Heart left ventricle (tissue), 16 donors: ENCODE measurements around the gene ERBB4. TPM values are rescaled to one million over a fixed set of nuclear protein-coding genes. Genes with fewer than 3 reads are reported as not detected.

Experiments used
- ATAC-seq, 4 donors: fragments of 200-7000 bp; cut with Tn5 transposase; one replicate each; pipeline ENCODE4 v1.9.1; 2020 to 2022; ENCODE audit warnings: moderate library complexity in 4 of 4, mild to moderate bottlenecking in 3 of 4, moderate number of reproducible peaks in 1 of 4
- DNase-seq, 5 donors: peaks; one replicate each; pipeline ENCODE4 v3.0.0-alpha.2; 2020
- H3K27ac ChIP-seq, 12 donors: fragments of 200-600 bp; sonication (generic) in 4 of 12; one replicate each; pipeline versions ENCODE4 v1.5.0 to v1.8.0; 2016 to 2022; ENCODE audit warnings: mild to moderate bottlenecking in 2 of 12
- H3K27me3 ChIP-seq, 9 donors: fragments of 200-600 bp; sonication (generic) in 2 of 9; one replicate each; pipeline versions ENCODE4 v1.5.1 to v1.8.0; 2016 to 2022; ENCODE audit warnings: mild to moderate bottlenecking in 3 of 9
- H3K36me3 ChIP-seq, 9 donors: fragments of 200-600 bp; sonication (generic) in 2 of 9; one replicate each; pipeline versions ENCODE4 v1.5.0 to v1.8.0; 2018 to 2022; ENCODE audit warnings: mild to moderate bottlenecking in 2 of 9
- H3K4me1 ChIP-seq, 12 donors: fragments of 200-600 bp; sonication (generic) in 4 of 12; one replicate each; pipeline versions ENCODE4 v1.5.0 to v1.8.0; 2016 to 2022; ENCODE audit warnings: mild to moderate bottlenecking in 3 of 12
- H3K4me3 ChIP-seq, 12 donors: fragments of 200-600 bp; sonication (generic) in 4 of 12; one replicate each; pipeline versions ENCODE4 v1.5.0 to v1.8.0; 2017 to 2022; ENCODE audit warnings: mild to moderate bottlenecking in 9 of 12, moderate library complexity in 4 of 12
- H3K9me3 ChIP-seq, 12 donors: fragments of 200-600 bp; sonication (generic) in 4 of 12; one replicate each; pipeline versions ENCODE4 v1.5.0 to v1.8.0; 2016 to 2022; ENCODE audit warnings: mild to moderate bottlenecking in 1 of 12
- CTCF ChIP-seq, 12 donors: fragments of 200-600 bp; sonication (generic) in 4 of 12; IDR thresholded peaks; one replicate each; pipeline versions ENCODE4 v1.5.0 to v1.8.0; 2018 to 2022; ENCODE audit warnings: antibody characterized with exemption in 12 of 12, mild to moderate bottlenecking in 5 of 12
- POLR2A ChIP-seq, 2 donors: fragments of 450-650 bp; IDR thresholded peaks; one replicate each; pipeline ENCODE4 v1.6.1; 2017; ENCODE audit warnings: antibody characterized with exemption in 2 of 2, mild to moderate bottlenecking in 2 of 2, moderate library complexity in 2 of 2
- WGBS, 4 donors: extraction: QIAGEN DNeasy Blood & Tissue Kit in 2 of 4; methylation state at CpG; one replicate each; pipeline versions ENCODE4 v1.1.5 to v1.1.7; 2013 to 2018; 5-methylcytosine and 5-hydroxymethylcytosine counted together
- intact Hi-C, 10 donors: fragments of 100-400 bp; cut with DNase I; formaldehyde crosslinking; loops; one replicate each; pipeline versions ENCODE4 v1.11.1 to v1.14.2; 2022
- polyA plus RNA-seq, 2 donors: library from polyadenylated mRNA; stranded (reverse); fragments of 200-250 nt; gene quantifications; one replicate each; pipeline ENCODE4 v1.2.3, GENCODE V29; 2013
- total RNA-seq, 9 donors: library from RNA; depleted of rRNA in 2 of 9; stranded (reverse); fragments of >200 nt in 2 of 9; fragmentation: NEBNext Ultra II Directional in 3 of 9; extraction: Animal tissue kit (Norgen Biotek cat#: 25700) in 3 of 9; gene quantifications; one replicate each; pipeline versions ENCODE4 v1.1.0 to v1.2.4, GENCODE V29; 2016 to 2023
- donor health status: ischemic (EF 13 %, LVEDD 7.1; RV severe dilation, severe dysfunction).
- donor health status: healthy with polysubstance abuse.
- donor health status: DM: no; HTN: yes; CAD: no.
- donor health status: DM: no; HTN: no; CAD: no.
- donor health status: ischemic (EF 25% LVEDD 6.9; RV normal size, moderate dysfunction).
- donor health status: ischemic (EF 25% LVEDD 5.7; RV mildly dilated, moderate dysfunction).
- donor health status: healthy.
- donor health status: DM: yes; HTN: yes; CAD: no.
- donor health status: ischemic (EF 35%, LVEDD 5.7; RV mildly dilated, moderate dysfunction).
- donor health status: nonischemic (EF 11% LVEDD 7.7; RV severe dilation, severe dysfunction).
- donor health status: DM: yes; HTN: yes; CAD: no.
- donor health status: PGD.
- donor health status: ischemic (EF 29% LVEDD 5.4; RV normal size, mild dysfunction).
- donor health status: nonischemic (EF 23%, LVEDD 6.1; RV moderate dilation, normal function).

The ERBB4 gene
- total and polyA plus RNA-seq, 11 donors = 1.3 to 29.5 (median 11.7) TPM

DNA sequence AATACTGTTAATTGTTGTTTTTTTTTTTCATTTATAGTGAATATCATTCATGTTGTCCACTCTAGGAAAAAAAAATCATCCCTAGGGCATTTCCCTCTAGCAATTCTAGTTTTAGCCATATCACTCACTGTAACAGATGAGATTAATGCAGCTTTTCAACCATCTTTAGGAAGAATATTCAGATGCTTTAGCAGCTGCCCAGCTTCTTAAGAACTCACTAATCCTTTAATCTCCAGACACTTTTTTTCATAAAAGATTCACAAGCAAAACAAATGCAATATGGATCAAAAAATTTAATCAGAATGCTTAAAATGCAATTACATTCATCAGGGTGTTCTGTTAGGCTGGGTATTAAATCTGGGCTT is 692.6 kb downstream of the ERBB4 start:
- H3K27me3 ChIP-seq = no peaks in the 10 kb centered on the region
- no peaks in the 10 kb centered on the region for H3K36me3 ChIP-seq
- no peak for ATAC-seq
- no peak for TF ChIP-seq CTCF (IDR thresholded peaks at IDR 0.05)
- TF ChIP-seq POLR2A (IDR thresholded peaks at IDR 0.05) = no peak
- intact Hi-C loops = no loop called here
- DNase-seq = no peak
- no peak overlapping the region for H3K4me3 ChIP-seq
- no peaks in the 10 kb centered on the region for H3K4me1 ChIP-seq
- H3K9me3 ChIP-seq = no peaks in the 10 kb centered on the region
- H3K27ac ChIP-seq = no peak overlapping the region

DNA sequence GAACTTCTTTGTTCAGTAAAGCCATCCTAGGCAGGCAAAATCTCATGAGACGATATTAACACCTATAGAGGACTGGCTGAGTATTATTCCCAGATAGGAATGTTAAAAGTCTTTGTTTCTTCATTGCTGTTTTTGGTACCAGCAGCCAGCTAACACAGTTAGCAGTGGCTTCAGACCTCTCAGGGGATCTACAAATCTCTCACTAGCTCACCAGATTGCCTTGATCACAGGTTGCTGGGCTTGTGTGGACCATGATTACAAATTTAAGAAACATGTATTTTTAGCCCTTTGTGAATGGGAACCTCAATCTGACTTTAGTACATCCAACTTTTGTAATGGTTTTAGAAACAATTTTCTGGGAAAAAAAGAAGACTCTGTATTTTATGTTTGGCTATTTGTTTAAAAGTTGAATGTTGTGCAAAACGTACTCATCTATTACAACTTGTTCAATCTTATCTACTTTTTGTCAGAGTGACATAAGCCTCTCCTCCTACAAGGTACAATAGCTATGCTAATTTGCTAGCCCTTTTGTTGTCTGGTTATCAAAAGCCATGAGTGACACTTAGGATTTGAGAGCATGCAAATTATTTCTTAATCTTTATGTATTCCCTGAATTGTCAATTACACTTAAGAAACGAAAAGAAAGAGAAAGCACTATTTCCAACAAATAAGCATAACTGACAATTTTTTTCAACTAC is 693.1 kb downstream of the ERBB4 start:
- Histone ChIP-seq H3K4me3 (no peak overlapping the region), H3K27me3 (no peaks in the 10 kb centered on the region), H3K27ac (no peak overlapping the region), H3K36me3 (no peaks in the 10 kb centered on the region), H3K9me3 (no peaks in the 10 kb centered on the region), H3K4me1 (no peaks in the 10 kb centered on the region)
- TF ChIP-seq CTCF (IDR thresholded peaks at IDR 0.05) (no peak), POLR2A (IDR thresholded peaks at IDR 0.05) (no peak)
- intact Hi-C loops = no loop called here
- 63 to 73% (median 69%) methylated on average over 3 of the region's 3 CpGs for WGBS, 4 donors
- DNase-seq (no peak), ATAC-seq (no peak)

GRCh38 chr2:211837706-211838105 is 700.9 kb downstream of the ERBB4 start:
- Histone ChIP-seq H3K9me3 (no peaks in the 10 kb centered on the region), H3K4me3 (no peak overlapping the region), H3K27ac (no peak overlapping the region), H3K27me3 (no peaks in the 10 kb centered on the region), H3K36me3 (no peaks in the 10 kb centered on the region), H3K4me1 (no peaks in the 10 kb centered on the region)
- DNase-seq = no peak
- 75 to 82% (median 77%) methylated on average over 2 of the region's 2 CpGs for WGBS, 4 donors
- intact Hi-C loops = no loop called here
- TF ChIP-seq POLR2A (IDR thresholded peaks at IDR 0.05) (no peak), CTCF (IDR thresholded peaks at IDR 0.05) (no peak)
- ATAC-seq = no peak

DNA sequence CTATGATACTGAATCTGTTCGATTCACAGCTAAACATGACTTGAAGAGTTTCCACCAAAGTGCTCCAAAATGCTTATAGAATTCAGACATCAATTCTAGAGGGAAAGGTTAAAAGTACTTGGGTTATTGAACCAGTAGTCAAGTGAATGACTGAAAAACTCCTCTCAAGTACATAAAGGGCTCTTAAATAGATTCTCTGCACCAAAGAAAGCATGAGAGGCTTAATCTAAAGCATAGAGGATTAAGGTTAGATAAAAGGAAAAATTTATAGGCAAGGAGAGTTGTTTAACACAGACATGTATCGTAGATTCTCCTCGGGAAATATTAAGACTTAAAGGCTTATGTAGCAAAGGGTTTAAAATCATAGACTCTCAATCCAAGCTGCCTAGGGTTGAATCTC is 701.4 kb downstream of the ERBB4 start:
- DNase-seq (no peak), ATAC-seq (no peak)
- WGBS, 4 donors = 82 to 87% (median 86%) methylated on average over 3 of the region's 3 CpGs
- Histone ChIP-seq H3K36me3 (no peaks in the 10 kb centered on the region), H3K4me3 (no peak overlapping the region), H3K4me1 (no peaks in the 10 kb centered on the region), H3K27ac (no peak overlapping the region), H3K27me3 (no peaks in the 10 kb centered on the region), H3K9me3 (no peaks in the 10 kb centered on the region)
- TF ChIP-seq POLR2A (IDR thresholded peaks at IDR 0.05) = no peak
- no peak for TF ChIP-seq CTCF (IDR thresholded peaks at IDR 0.05)
- intact Hi-C loops = no loop called here
